DND-41 (cell line): ENCODE measurements around the gene WBP1L.

ENCODE experiments used
- ATAC-seq: fragments of 200-7000 bp; cut with Tn5 transposase; 3 replicates; pipeline ENCODE4 v1.9.1; 2021; ENCODE audit warnings: low read depth; ENCODE audit not compliant: insufficient read depth
- DNase-seq: peaks from one replicate; pipeline ENCODE4 v3.0.0-alpha.2; 2020
- H2AFZ ChIP-seq: 2 replicates; pipeline ENCODE4 v1.6.0; 2012; ENCODE audit warnings: low read depth, low read length
- H3K27ac ChIP-seq: 2 replicates; pipeline ENCODE4 v1.5.1; 2012; ENCODE audit warnings: low read length, inconsistent platforms
- H3K27me3 ChIP-seq: fragments of 200-600 bp; sonication (generic); 2 replicates; pipeline ENCODE4 v1.6.0; 2012; ENCODE audit warnings: low read length, mild to moderate bottlenecking, inconsistent platforms; ENCODE audit not compliant: insufficient read depth, poor library complexity
- H3K36me3 ChIP-seq: 2 replicates; pipeline ENCODE4 v1.5.1; 2012; ENCODE audit warnings: low read length, inconsistent platforms; ENCODE audit not compliant: insufficient read depth
- H3K4me1 ChIP-seq: 2 replicates; pipeline ENCODE4 v1.5.1; 2012; ENCODE audit warnings: mild to moderate bottlenecking, low read length; ENCODE audit not compliant: insufficient read depth
- H3K4me2 ChIP-seq: 2 replicates; pipeline ENCODE4 v1.6.0; 2012; ENCODE audit warnings: mild to moderate bottlenecking, moderate library complexity, low read length, inconsistent platforms; ENCODE audit not compliant: insufficient read depth
- H3K4me3 ChIP-seq, 2 experiments: fragments of 200-600 bp in 1 of 2; shearing (Covaris generic) in 1 of 2; 2 replicates each; pipeline ENCODE4 v1.5.1; 2012 to 2016; ENCODE audit warnings: inconsistent platforms in 2 of 2, low read length in 2 of 2, mild to moderate bottlenecking in 2 of 2, low read depth in 1 of 2, moderate library complexity in 1 of 2
- H3K79me2 ChIP-seq: 2 replicates; pipeline ENCODE4 v1.6.0; 2012; ENCODE audit warnings: low read length, inconsistent platforms; ENCODE audit not compliant: insufficient read depth
- H3K9ac ChIP-seq: 2 replicates; pipeline ENCODE4 v1.6.0; 2012; ENCODE audit warnings: low read depth, mild to moderate bottlenecking, inconsistent platforms, low read length, moderate library complexity
- H3K9me3 ChIP-seq: 2 replicates; pipeline ENCODE4 v1.5.1; 2012; ENCODE audit warnings: low read length, moderate library complexity, mild to moderate bottlenecking, inconsistent platforms; ENCODE audit not compliant: insufficient read depth, severe bottlenecking
- H4K20me1 ChIP-seq: 2 replicates; pipeline ENCODE4 v1.6.0; 2012; ENCODE audit warnings: low read length; ENCODE audit not compliant: insufficient read depth
- EZH2 ChIP-seq: IDR thresholded peaks from 3 replicates; pipeline ENCODE4 v1.6.1; 2012; ENCODE audit warnings: borderline replicate concordance, low read depth, mild to moderate bottlenecking, moderate library complexity, low read length, inconsistent platforms; ENCODE audit not compliant: severe bottlenecking
- TF ChIP-seq, protein P1 (sequence below): IDR thresholded peaks from 2 replicates; pipeline ENCODE4 v1.5.1; 2012; ENCODE audit warnings: borderline replicate concordance, low read length, moderate library complexity, mild to moderate bottlenecking; ENCODE audit not compliant: poor library complexity, severe bottlenecking; ENCODE audit errors: extremely low read depth

The WBP1L gene

DNA sequence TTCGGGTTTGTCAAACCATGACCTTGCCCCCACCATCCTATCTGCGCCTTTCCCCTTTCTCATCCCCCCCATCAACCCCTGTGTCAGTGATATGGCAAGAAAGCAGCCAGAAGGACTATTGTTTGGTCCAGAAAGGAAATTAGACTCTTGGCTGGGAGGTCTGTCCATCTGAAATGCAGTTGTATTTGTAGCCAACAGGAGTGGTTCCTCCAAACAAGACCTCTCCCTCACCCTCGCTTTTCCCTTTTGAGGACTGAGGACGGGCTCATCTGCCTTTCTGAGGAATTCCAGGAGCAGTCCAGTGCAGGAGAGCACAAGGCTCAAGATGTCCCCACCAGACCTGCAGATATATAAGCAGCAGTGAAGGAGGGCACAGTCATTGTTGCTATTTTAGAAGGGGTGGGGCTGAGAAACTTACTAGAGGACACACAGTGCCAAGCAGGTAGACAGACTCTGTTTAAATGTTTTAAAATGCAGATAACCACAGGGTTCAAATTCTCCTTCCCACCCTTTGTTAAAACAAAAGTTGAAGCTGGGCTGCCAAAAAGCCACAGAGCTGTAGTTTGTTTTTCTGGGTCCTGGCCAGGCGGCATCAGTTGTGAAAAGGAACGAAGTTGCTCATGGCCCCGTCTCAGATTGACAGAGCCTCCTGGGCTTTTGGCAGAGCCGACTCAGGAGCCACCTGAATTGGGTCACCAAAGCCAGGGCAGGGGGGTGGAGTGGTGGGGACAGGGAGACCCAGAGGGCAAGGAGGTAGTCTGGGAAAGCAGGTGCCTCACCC, 56.1 kb downstream of the WBP1L start:
- no peak for TF ChIP-seq EZH2
- TF ChIP-seq, protein P1, sequence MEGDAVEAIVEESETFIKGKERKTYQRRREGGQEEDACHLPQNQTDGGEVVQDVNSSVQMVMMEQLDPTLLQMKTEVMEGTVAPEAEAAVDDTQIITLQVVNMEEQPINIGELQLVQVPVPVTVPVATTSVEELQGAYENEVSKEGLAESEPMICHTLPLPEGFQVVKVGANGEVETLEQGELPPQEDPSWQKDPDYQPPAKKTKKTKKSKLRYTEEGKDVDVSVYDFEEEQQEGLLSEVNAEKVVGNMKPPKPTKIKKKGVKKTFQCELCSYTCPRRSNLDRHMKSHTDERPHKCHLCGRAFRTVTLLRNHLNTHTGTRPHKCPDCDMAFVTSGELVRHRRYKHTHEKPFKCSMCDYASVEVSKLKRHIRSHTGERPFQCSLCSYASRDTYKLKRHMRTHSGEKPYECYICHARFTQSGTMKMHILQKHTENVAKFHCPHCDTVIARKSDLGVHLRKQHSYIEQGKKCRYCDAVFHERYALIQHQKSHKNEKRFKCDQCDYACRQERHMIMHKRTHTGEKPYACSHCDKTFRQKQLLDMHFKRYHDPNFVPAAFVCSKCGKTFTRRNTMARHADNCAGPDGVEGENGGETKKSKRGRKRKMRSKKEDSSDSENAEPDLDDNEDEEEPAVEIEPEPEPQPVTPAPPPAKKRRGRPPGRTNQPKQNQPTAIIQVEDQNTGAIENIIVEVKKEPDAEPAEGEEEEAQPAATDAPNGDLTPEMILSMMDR, result no peak
- no peak for DNase-seq
- no peak overlapping the region for H2AFZ ChIP-seq
- no peak overlapping the region for H3K27ac ChIP-seq
- H3K4me1 ChIP-seq, result no peaks in the 10 kb centered on the region
- ATAC-seq, result no peak
- no peaks in the 10 kb centered on the region for H3K27me3 ChIP-seq
- H3K9me3 ChIP-seq, result no peaks in the 10 kb centered on the region
- H3K36me3 ChIP-seq, result peaks cover 53% of the 10 kb centered on the region
- no peak overlapping the region for H3K4me2 ChIP-seq
- H3K79me2 ChIP-seq, result peaks cover 33% of the 10 kb centered on the region
- no peak overlapping the region for H3K4me3 ChIP-seq
- H3K9ac ChIP-seq, result no peak overlapping the region
- H4K20me1 ChIP-seq, result peaks cover 6% of the 10 kb centered on the region; the same call in 1 of the 2 replicates

DNA sequence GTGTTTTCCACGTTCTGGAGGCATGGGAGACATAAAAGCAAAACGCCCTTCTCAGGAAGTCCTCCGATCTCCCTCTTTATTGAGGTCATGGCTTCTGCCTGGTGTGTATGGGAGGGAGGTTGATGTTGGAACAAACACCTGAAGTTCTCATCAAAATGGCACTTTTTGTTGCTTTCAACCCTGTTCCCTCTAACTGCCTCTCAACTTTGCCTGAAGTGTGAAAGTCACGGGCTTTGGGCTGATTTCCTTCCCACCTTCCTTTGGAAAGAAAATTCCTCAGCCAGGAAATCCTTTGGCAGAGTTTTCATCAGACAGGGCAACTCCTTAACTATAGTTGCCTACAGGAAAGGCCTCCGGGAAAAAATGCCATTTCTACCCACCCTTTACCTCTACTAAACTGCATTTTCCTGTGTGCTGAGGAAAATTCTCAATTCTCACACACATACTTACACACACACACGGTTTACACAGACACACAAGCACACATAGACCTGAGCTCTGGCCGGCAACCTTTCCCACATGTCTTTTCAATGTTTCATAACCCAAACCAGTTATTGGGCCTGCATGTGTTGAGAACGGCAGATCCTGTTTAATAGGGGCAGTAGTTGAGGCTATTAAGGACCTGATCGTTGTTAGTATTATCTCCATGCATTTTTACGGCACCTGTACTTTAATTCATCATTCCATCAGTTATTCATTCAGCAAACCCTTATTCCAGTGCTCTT, 57.0 kb downstream of the WBP1L start:
- no peak overlapping the region for H3K4me3 ChIP-seq
- no peak overlapping the region for H3K4me2 ChIP-seq
- TF ChIP-seq EZH2, result no peak
- TF ChIP-seq, protein P1, result no peak
- no peaks in the 10 kb centered on the region for H3K27me3 ChIP-seq
- no peak overlapping the region for H3K9ac ChIP-seq
- no peaks in the 10 kb centered on the region for H3K4me1 ChIP-seq
- no peak overlapping the region for H2AFZ ChIP-seq
- ATAC-seq (no peak), DNase-seq (no peak)
- peaks cover 60% of the 10 kb centered on the region for H3K36me3 ChIP-seq
- no peaks in the 10 kb centered on the region for H3K9me3 ChIP-seq
- H3K27ac ChIP-seq, result no peak overlapping the region
- peaks cover 30% of the 10 kb centered on the region for H3K79me2 ChIP-seq
- peaks cover 6% of the 10 kb centered on the region; the same call in 1 of the 2 replicates for H4K20me1 ChIP-seq

DNA sequence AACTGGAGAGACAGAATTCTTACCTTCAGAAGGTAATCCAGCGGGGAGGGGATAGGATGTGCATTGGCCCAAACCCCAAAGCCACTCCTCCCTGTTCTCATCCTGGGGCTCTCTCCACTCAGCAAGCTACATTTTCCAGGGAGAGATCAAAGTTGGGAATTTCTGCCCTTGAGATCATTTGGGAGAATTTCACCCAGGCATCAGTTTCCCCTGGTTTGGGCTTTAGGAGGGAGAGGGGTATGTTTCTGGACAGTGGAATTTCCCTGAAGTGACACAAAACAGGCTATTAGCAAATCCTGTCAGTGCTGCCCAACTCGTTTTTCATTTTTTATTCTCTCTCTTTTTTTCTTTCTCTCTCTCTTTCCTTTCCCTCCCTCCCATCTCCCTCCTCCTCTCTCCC, 57.7 kb downstream of the WBP1L start:
- no peak overlapping the region for H3K9ac ChIP-seq
- peaks cover 60% of the 10 kb centered on the region for H3K36me3 ChIP-seq
- H2AFZ ChIP-seq, result no peak overlapping the region
- TF ChIP-seq, protein P1, result no peak
- TF ChIP-seq EZH2, result no peak
- DNase-seq (no peak), ATAC-seq (no peak)
- H3K4me2 ChIP-seq, result no peak overlapping the region
- peaks cover 28% of the 10 kb centered on the region for H3K79me2 ChIP-seq
- H3K9me3 ChIP-seq, result no peaks in the 10 kb centered on the region
- no peak overlapping the region for H3K4me3 ChIP-seq
- 0 out of 2 replicates have a peak overlapping the region, but pooled peaks have one; percentile 38 for H3K27ac ChIP-seq
- H3K27me3 ChIP-seq, result no peaks in the 10 kb centered on the region
- no peaks in the 10 kb centered on the region for H3K4me1 ChIP-seq
- H4K20me1 ChIP-seq, result peaks cover 3% of the 10 kb centered on the region; the same call in 1 of the 2 replicates
